Renal cortex interstitium (tissue), 11 donors: Measurements from ENCODE around the gene GRIK4. TPM values are rescaled to one million over a fixed set of nuclear protein-coding genes. Genes with fewer than 3 reads are reported as not detected.
"Not testable (repeated sequence)": the region's sequence is repeated elsewhere in the genome, so short reads cannot be mapped to it uniquely, and the experiment has no call there.

ENCODE experiments used
- DNase-seq, 11 donors: peaks; one replicate each; pipeline ENCODE4 v3.0.0-alpha.2; 2013; ENCODE audit warnings: low read depth in 9 of 11, low spot score in 4 of 11; ENCODE audit errors: extremely low read depth in 1 of 11
- polyA plus RNA-seq, 3 donors: library from polyadenylated mRNA; unstranded; fragments of 120-200 nt; gene quantifications; one replicate each; pipeline ENCODE4 v1.2.1, GENCODE V29; 2013; ENCODE audit not compliant: insufficient read length in 3 of 3

Gene GRIK4
- polyA plus RNA-seq, 3 donors: 1.0 to 1.4 (median 1.2) TPM

DNA sequence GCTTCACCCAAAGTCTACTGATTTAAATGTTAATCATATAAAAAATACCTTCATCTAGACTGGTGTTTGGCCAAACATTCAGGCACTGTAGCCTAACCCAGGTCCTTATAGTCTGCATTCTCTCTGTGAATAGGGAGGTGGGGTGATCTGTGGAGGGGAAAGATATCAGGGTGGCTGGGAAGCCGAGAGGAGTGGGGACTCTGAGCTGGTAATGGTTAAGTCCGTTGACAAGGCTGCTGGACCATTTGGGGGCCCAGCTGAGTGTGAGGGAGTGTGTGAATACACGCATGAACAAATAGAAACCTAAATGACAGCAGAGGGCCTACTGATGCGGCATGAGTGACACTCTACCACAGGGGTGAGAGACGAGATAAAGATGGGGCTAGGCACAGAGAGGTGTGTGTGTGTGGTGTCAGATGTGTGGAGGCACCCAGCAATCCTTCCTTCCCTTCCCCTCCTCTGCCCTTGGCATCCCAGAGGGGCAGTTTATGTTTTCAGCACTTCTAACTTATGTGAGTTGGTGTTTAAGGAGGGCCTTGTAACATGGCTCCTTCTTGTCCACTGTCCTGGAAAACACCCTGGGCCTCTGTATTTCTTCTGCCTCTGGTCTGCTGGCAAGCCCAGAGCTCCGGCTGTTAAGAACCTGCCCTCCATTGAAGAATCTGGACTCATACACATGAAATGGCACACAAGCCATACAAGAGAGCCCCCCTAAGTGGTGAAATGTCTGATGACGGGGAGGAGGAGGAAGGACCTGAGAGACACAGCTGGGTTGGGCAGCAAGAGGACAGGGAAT lies 263.2 kb downstream of the GRIK4 start:
- DNase-seq: no peak

GRCh38 chr11:120775986-120776951 lies 264.7 kb downstream of the GRIK4 start:
- DNase-seq: no peak

DNA sequence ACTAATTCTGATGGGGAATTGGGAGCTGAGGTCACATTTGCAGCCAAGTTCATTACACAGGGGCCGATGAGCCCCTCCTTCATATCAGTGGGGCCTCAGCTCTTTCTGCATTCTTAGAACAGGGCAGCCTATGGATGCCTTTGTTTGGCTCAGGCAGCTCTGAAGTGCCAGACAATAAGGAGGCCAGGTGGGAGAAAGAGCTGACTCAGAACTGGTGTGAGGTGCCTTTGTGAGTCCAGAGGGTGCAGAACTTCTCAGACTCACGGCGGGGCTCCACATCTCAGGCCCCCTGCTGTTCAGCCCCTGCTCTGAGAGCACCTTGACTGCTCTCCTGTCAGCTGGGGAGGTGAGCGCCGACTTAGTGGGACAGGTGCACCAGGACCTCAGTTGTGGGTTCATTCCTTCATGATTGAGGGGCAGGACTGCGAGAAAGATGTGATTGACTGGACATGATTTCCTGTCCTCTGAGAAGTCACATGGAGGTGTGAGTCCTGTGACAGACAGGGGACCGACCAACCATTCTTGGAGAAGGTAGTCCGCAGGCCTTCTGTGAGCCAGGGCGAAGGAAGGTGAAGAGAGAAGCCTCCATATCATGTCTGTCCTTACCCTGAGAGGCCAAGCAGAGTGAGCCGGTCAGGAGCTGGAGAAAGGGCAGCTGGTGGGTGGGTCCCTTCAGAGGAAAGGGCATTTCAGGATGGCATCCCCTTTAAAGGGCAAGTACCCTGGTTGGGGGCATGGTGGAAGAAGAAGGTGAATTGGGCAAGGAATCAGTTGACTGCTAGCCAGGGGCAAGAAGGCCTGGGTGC lies 267.3 kb downstream of the GRIK4 start:
- no peak for DNase-seq

DNA sequence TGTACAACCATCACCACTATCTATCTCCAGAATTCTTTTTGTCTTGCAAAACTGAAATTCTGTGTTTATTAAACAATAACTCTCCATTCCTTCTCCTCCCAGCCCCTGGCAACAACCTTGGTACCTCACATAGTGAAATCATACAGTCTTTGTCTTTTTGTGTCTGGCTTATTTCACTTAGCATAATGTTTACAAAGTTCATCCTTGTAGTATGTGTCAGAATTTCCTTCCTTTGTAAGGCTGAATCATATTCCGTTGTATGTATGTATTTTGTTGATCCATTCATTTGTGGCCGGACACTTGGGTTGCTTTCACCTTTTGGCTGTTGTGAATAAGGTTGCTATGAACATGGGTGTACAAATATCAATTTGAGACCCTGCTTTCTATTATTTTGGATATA lies 268.7 kb downstream of the GRIK4 start:
- no peak for DNase-seq

GRCh38 chr11:120781486-120782120 lies 270.1 kb downstream of the GRIK4 start:
- no peak for DNase-seq

DNA sequence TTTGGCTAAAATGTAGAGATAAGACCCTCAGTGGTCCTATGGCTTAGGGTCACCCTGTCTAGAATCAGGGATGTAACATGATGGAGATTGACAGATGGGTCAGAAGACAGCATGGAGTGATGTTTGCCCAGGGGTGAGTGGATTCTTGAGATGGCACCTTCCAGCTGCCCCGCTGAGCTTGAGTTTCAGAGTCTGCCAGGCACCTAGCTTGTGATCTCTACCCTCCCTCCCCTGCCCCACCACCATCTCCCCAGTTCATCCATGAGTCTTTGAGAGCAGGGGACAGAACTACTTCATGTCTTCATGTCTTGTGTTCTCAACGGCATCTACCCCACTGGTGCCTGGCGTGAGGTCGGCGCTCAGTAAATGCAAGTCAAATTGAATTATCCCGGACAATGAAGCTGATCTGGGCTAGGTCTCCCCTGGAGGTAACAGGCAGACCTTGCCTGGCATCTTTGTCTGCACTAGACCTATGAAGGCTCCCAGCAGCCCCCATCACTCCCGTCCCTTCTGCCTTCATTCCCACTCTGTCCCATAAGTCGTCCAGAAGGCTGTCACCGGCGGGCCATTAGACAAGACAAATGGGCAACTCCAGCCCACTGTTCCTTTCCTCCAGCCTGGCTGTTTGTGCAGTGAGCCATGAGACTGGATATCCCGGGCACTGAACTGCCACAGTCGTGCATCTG lies 273.2 kb downstream of the GRIK4 start:
- DNase-seq: peak in 2 of 11 donors; percentile 15 to 26

DNA sequence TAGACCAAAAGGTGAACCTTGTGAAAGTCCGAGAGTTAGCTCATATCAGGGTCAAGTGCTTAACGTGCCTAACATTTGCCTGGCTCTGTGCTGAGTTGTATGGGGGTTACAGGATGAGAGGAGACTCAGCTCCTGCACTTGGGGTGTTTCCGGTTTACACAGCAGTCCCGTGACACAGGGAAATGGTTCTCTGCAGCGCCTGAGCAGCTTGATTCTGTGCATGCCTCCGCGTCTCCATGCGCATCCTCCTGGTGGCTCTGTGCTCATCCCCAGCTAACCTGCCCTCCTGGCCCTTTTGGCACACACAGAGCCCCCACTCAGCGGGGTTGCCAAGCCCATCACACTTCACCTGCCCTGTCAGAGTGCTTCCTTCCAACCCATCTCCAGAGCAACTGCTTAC lies 274.0 kb downstream of the GRIK4 start:
- DNase-seq: no peak

DNA sequence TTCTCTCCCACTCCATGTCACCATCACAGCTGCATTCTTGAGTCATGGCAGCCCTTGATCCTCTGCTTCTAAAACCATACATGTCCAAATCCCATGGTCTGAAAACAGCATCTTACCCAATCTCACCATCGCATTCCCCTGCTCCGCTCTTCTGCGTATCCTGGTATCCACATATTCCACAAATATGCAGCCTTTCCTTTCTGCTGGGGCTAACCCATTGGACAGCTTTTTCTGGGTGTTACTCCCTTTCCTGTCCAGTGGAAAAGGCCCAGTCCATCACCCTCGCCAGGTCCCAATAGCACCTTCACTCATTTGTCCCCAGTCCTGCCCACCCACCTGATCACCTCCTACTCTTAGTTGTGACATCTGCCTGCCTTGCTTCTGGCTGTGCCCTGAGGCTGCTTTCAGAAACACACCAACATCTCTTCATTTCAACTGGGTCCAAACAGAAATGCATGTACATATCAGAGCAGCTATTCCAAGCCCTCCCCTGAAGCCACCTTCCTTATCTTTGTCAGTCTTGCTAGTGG lies 274.7 kb downstream of the GRIK4 start:
- DNase-seq: no peak

DNA sequence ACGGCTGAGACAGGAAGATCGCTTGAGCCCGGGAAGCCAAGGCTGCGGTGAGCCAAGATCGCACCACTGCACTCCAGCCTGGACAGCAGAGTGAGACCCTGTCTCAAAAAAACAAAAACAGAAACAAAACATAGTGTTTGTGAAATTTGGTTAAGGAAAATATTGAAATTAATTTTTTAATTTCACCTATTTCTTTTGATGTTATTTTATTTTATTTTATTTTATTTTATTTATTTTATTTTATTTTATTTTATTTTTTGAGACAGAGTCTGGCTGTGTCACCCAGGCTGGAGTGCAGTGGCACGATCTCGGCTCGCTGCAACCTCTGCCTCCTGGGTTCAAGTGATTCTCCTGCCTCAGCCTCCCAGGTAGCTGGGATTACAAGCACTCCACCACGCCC lies 275.7 kb downstream of the GRIK4 start:
- DNase-seq: not testable (repeated sequence)

DNA sequence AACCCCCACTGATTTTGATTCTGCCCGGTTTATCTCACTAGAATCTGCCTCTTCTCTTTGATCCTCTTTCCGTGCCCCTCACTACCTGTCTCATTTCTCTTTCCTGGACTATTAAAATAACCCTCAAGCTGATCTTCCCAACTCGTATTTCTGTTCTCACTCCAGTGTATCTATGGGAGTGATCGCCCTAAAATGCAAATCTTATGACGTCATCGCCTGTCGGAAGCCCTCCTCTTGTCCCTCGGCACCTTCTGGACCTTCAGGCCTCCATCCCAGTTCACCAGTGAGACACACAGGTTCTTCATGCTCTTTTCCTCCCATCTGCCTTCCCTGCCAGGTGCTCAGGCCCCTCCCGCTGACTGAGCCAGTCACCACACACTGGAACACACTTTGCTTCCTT lies 277.8 kb downstream of the GRIK4 start:
- no peak for DNase-seq

DNA sequence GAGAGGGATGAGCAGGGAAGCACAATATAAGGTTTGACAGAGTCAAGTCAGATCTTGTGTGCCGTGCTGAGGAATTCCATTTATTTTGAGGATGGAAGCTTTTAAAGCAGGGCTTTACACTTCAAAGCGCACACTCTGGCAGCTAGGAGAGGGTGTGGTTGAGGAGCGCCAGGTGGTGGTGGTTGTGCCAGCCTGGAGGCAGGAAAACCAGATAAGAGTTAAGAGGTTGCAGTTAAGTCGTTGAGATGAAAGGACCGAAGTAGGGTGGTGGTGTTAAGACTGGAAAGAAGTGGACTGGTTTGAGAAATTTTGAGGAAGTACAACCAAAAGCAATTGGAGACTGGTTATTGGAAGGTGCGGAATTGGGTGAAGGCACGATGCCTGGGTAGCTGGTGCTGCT lies 280.8 kb downstream of the GRIK4 start:
- no peak for DNase-seq

GRCh38 chr11:120793150-120793549 lies 281.6 kb downstream of the GRIK4 start:
- DNase-seq: no peak

DNA sequence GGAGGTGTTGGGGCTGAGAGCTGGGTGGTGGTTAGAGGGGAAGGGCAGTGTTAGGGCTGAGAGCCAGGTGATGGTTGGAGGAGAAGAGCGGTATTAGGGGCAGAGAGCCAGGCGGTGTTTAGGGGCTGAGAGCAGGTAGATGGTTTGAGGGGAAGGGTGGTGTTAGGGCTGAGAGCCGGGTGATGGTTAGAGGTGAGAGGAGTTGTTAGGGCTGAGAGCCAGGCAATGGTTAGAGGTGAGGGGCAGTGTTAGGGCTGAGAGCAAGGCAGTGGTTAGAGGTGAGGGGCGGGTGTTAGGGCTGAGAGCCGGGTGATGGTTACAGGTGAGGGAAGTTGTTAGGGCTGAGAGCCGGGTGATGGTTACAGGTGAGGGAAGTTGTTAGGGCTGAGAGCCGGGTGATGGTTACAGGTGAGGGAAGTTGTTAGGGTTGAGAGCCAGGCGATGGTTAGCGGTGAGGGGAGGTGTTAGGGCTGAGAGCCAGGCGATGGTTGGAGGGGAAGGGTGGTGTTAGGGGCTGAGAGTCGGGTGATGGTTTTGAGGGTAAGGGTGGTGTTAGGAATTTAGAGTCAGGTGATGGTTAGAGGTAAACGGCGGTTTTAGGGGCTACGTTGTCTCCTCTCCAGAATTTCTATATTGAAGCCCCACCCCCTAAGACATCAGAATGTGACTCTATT lies 282.4 kb downstream of the GRIK4 start:
- DNase-seq: no peak

GRCh38 chr11:120794748-120795147 lies 283.2 kb downstream of the GRIK4 start:
- no peak for DNase-seq

- no peak for DNase-seq
Measured at GRCh38 chr11:120795185-120795584, 283.6 kb downstream of the GRIK4 start.

GRCh38 chr11:120797143-120797542 lies 285.6 kb downstream of the GRIK4 start:
- DNase-seq: no peak

DNA sequence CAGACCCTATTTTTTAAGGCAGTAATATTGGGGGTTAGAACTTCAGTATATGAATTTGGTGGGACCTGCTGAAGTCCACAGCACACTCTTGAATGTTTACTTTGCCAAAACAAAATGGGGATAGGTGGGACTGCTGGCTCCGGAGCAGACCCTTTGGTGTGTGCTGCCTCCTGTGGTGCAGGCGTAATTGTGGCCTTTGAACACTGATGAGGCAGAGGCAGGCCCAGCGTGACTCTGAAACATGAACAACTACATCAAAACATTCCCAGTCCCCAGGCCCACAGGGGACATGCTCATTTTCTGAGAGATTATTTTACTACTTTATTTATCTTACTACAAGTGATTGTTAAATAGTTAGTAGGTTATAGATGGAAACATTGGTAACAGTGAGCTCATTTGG lies 287.3 kb downstream of the GRIK4 start:
- no peak for DNase-seq

GRCh38 chr11:120800206-120800605 lies 288.7 kb downstream of the GRIK4 start:
- DNase-seq: no peak
